ENCODE data around the gene CD2BP2.
A peak's percentile ranks its signal among the peaks of the same experiment; 100 is the strongest.

DNA sequence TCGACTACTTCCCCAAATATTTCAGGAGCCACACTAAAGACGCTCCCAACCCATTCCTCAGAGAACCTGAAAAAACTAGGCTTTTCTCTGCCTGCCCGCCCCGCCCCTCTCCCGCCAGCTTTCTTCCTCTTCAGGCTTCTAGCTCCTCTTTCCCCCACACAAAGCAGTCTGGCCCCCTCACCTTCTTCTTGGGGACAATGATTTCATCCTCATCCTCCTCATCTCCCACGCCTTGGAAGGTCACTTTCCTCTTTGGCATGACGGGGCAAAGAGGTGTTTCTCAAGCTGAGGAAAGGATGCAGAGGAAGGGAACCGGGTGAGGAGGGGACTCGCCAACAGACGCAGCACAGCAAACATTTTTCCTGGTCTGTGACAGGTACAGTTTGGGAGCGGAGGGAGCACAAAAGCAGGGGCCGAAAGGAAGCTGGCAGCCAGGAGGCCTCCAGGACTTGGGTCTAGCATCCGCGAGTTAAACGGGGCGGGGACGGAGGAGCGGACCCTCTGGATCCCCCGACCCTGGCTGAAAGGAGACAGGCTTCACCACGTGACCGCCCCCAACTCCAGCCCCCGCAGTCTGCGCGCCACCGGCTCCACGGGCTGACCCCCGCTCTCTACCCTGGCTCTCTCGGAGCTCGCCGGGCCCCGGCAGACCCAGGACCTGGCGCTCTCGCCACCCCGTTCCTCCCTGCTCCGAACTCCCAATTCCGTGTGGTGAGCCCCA lies 525 bp downstream of the CD2BP2 start:
- TF ChIP-seq RARB (CRISPR knock-in tag; IDR thresholded peaks at IDR 0.05) (no peak), ZNF8 (CRISPR knock-in tag; IDR thresholded peaks at IDR 0.05) (no peak), SNAI2 (CRISPR knock-in tag; IDR thresholded peaks at IDR 0.05) (no peak), ZC3H10 (CRISPR knock-in tag; IDR thresholded peaks at IDR 0.05) (no peak), PPARA (CRISPR knock-in tag; IDR thresholded peaks at IDR 0.05; ENCODE audit: borderline replicate concordance) (no peak)
- TF ChIP-seq, protein P1, sequence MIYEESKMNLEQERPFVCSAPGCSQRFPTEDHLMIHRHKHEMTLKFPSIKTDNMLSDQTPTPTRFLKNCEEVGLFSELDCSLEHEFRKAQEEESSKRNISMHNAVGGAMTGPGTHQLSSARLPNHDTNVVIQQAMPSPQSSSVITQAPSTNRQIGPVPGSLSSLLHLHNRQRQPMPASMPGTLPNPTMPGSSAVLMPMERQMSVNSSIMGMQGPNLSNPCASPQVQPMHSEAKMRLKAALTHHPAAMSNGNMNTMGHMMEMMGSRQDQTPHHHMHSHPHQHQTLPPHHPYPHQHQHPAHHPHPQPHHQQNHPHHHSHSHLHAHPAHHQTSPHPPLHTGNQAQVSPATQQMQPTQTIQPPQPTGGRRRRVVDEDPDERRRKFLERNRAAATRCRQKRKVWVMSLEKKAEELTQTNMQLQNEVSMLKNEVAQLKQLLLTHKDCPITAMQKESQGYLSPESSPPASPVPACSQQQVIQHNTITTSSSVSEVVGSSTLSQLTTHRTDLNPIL (CRISPR knock-in tag; IDR thresholded peaks at IDR 0.05; ENCODE audit: low read depth): peak; percentile 33; the same call in 1 of the 2 replicates
